NCI-H146 (cell line): ENCODE data around the gene TTC39A.

ENCODE experiments used
- DNase-seq: peaks from one replicate; lab custom pipeline; 2025; lab: John Stamatoyannopoulos, UW

Gene TTC39A

GRCh38 chr1:51297401-51298321 is 32.7 kb downstream of the TTC39A start:
- DNase-seq = peak; percentile 12

GRCh38 chr1:51296383-51297357 is 33.7 kb downstream of the TTC39A start:
- DNase-seq = peak; percentile 84

- DNase-seq = no peak
These were observed 34.4 kb downstream of the TTC39A start for GRCh38 chr1:51295926-51296325.

GRCh38 chr1:51294566-51295184 is 35.7 kb downstream of the TTC39A start:
- no peak for DNase-seq

- DNase-seq = no peak
These were observed 36.4 kb downstream of the TTC39A start for GRCh38 chr1:51293898-51294515.

- no peak for DNase-seq
These were observed 39.9 kb downstream of the TTC39A start for GRCh38 chr1:51290489-51290847.

- no peak for DNase-seq
These were observed 40.5 kb downstream of the TTC39A start for GRCh38 chr1:51289676-51290488.

- DNase-seq = no peak
These were observed 41.8 kb downstream of the TTC39A start for GRCh38 chr1:51288578-51288977.

- no peak for DNase-seq
These were observed 42.4 kb downstream of the TTC39A start for GRCh38 chr1:51287966-51288365.

- no peak for DNase-seq
These were observed 45.3 kb downstream of the TTC39A start for GRCh38 chr1:51285055-51285454.

- peak; percentile 13 for DNase-seq
These were observed 45.8 kb downstream of the TTC39A start for GRCh38 chr1:51284487-51284954.

GRCh38 chr1:51283979-51284378 is 46.4 kb downstream of the TTC39A start:
- no peak for DNase-seq

- no peak for DNase-seq
These were observed 47.8 kb downstream of the TTC39A start for GRCh38 chr1:51282605-51283004.

GRCh38 chr1:51281807-51282206 is 48.6 kb downstream of the TTC39A start:
- DNase-seq = no peak

GRCh38 chr1:51280321-51280978 is 49.9 kb downstream of the TTC39A start:
- no peak for DNase-seq

- no peak for DNase-seq
These were observed 54.1 kb downstream of the TTC39A start for GRCh38 chr1:51276286-51276685.

- no peak for DNase-seq
These were observed 55.7 kb downstream of the TTC39A start for GRCh38 chr1:51274676-51275075.

- DNase-seq = no peak
These were observed 57.4 kb downstream of the TTC39A start for GRCh38 chr1:51272916-51273315.

- no peak for DNase-seq
These were observed 59.6 kb downstream of the TTC39A start for GRCh38 chr1:51270751-51271150.

GRCh38 chr1:51268634-51269033 is 61.7 kb downstream of the TTC39A start:
- no peak for DNase-seq
